Hepatocyte (in vitro differentiated cells): Measurements from ENCODE around the gene GRXCR2. TPM values are rescaled to one million over a fixed set of nuclear protein-coding genes. Genes with fewer than 3 reads are reported as not detected.
"Not testable (repeated sequence)": the region's sequence is repeated elsewhere in the genome, so short reads cannot be mapped to it uniquely, and the experiment has no call there.

Source experiments
- DNase-seq: peaks from one replicate; pipeline ENCODE4 v3.0.0-alpha.2; 2016; ENCODE audit warnings: low spot score
- H2AFZ ChIP-seq: fragments of 200-600 bp; sonication (generic); 2 replicates; pipeline ENCODE4 v1.6.0; 2016; ENCODE audit warnings: antibody characterized with exemption, mild to moderate bottlenecking
- H3K27ac ChIP-seq: fragments of 200-600 bp; sonication (generic); 2 replicates; pipeline ENCODE4 v1.5.1; 2016; ENCODE audit warnings: mild to moderate bottlenecking
- H3K27me3 ChIP-seq: fragments of 200-600 bp; sonication (generic); 2 replicates; pipeline ENCODE4 v1.6.1; 2016
- H3K36me3 ChIP-seq: fragments of 200-600 bp; sonication (generic); replicated peaks from 2 replicates; pipeline ENCODE4 v1.5.1; 2016; ENCODE audit warnings: low read depth; ENCODE audit not compliant: insufficient read depth
- H3K4me1 ChIP-seq: fragments of 200-600 bp; sonication (generic); 2 replicates; pipeline ENCODE4 v1.5.1; 2016; ENCODE audit warnings: mild to moderate bottlenecking, moderate library complexity; ENCODE audit not compliant: insufficient read depth
- H3K4me2 ChIP-seq: fragments of 200-600 bp; sonication (generic); 2 replicates; pipeline ENCODE4 v1.6.0; 2016
- H3K4me3 ChIP-seq: fragments of 200-600 bp; sonication (generic); 2 replicates; pipeline ENCODE4 v1.5.1; 2016; ENCODE audit warnings: mild to moderate bottlenecking
- H3K79me2 ChIP-seq: fragments of 200-600 bp; sonication (generic); 2 replicates; pipeline ENCODE4 v1.6.0; 2017; ENCODE audit warnings: mild to moderate bottlenecking
- H3K9me2 ChIP-seq: fragments of 200-600 bp; sonication (generic); replicated peaks from 2 replicates; pipeline ENCODE4 v1.6.0; 2017; ENCODE audit warnings: mild to moderate bottlenecking; ENCODE audit not compliant: insufficient read depth
- H3K9me3 ChIP-seq: fragments of 200-600 bp; sonication (generic); 2 replicates; pipeline ENCODE4 v1.5.1; 2016; ENCODE audit warnings: low read depth, mild to moderate bottlenecking
- H4K20me1 ChIP-seq: fragments of 200-600 bp; sonication (generic); 2 replicates; pipeline ENCODE4 v1.6.0; 2016; ENCODE audit warnings: mild to moderate bottlenecking; ENCODE audit not compliant: insufficient read depth, poor library complexity, severe bottlenecking
- CTCF ChIP-seq: fragments of 200-600 bp; sonication (generic); IDR thresholded peaks from 2 replicates; pipeline ENCODE4 v1.5.1; 2016; ENCODE audit warnings: antibody characterized with exemption, mild to moderate bottlenecking; ENCODE audit not compliant: poor library complexity
- EZH2 ChIP-seq: fragments of 200-600 bp; sonication (generic); IDR thresholded peaks from 2 replicates; pipeline ENCODE4 v1.6.1; 2016; ENCODE audit warnings: antibody characterized with exemption, mild to moderate bottlenecking, borderline replicate concordance
- EZH2phosphoT487 ChIP-seq: fragments of 200-600 bp; sonication (generic); IDR thresholded peaks from one replicate; pipeline ENCODE4 v1.6.1; 2018; ENCODE audit warnings: antibody characterized with exemption, mild to moderate bottlenecking, low read depth, moderate library complexity; ENCODE audit not compliant: unreplicated experiment, severe bottlenecking
- WGBS: methylation state at CpG from one replicate; pipeline ENCODE4 v1.1.6; 2016; ENCODE audit warnings: low lambda C conversion rate; ENCODE audit errors: missing lambda C conversion rate; 5-methylcytosine and 5-hydroxymethylcytosine counted together
- polyA plus RNA-seq: library from polyadenylated mRNA; unstranded; fragments of >200 nt; fragmentation: Nextera tagmentation; extraction: Ambion mirVana; gene quantifications from 2 replicates; pipeline ENCODE4 v1.2.1, GENCODE V29; 2016
- total RNA-seq: library from RNA; depleted of rRNA; stranded (reverse); fragments of >200 nt; gene quantifications from 2 replicates; pipeline ENCODE4 v1.2.3, GENCODE V29; 2014

GRXCR2 gene
- total and polyA plus RNA-seq, 2 experiments from 2014 or later: not detected

GRCh38 chr5:145869753-145870152 lies 3.1 kb downstream of the GRXCR2 start:
- Histone ChIP-seq H3K4me3 (no peak overlapping the region), H3K9me3 (no peaks in the 10 kb centered on the region), H3K4me1 (no peaks in the 10 kb centered on the region), H3K79me2 (no peaks in the 10 kb centered on the region), H3K27ac (no peak overlapping the region), H3K9me2 (no peaks in the 10 kb centered on the region), H2AFZ (no peak overlapping the region), H3K27me3 (no peaks in the 10 kb centered on the region), H3K36me3 (no peaks in the 10 kb centered on the region), H3K4me2 (no peak overlapping the region), H4K20me1 (no peaks in the 10 kb centered on the region)
- 64% methylated on average over 4 of the region's 4 CpGs for WGBS
- no peak for DNase-seq
- TF ChIP-seq EZH2 (no peak), EZH2phosphoT487 (no peak), CTCF (no peak)

- H3K36me3 ChIP-seq: no peaks in the 10 kb centered on the region
- H3K27me3 ChIP-seq: no peaks in the 10 kb centered on the region
- no peaks in the 10 kb centered on the region for H3K79me2 ChIP-seq
- no peaks in the 10 kb centered on the region for H3K9me2 ChIP-seq
- H3K9me3 ChIP-seq: no peaks in the 10 kb centered on the region
- TF ChIP-seq EZH2 (no peak), CTCF (no peak), EZH2phosphoT487 (no peak)
- H3K4me1 ChIP-seq: peaks cover 3% of the 10 kb centered on the region
- no peak for DNase-seq
- WGBS: 61% methylated on average over 1 of the region's 1 CpG
- H2AFZ ChIP-seq: no peak overlapping the region
- no peak overlapping the region for H3K4me2 ChIP-seq
- no peak overlapping the region for H3K4me3 ChIP-seq
- H4K20me1 ChIP-seq: no peaks in the 10 kb centered on the region
- H3K27ac ChIP-seq: no peak overlapping the region
These were observed 5.0 kb downstream of the GRXCR2 start for GRCh38 chr5:145867806-145868205.

- DNase-seq: not testable (repeated sequence)
These were observed 8.4 kb downstream of the GRXCR2 start for GRCh38 chr5:145864432-145864831.

GRCh38 chr5:145863003-145863402 lies 9.8 kb downstream of the GRXCR2 start:
- no peaks in the 10 kb centered on the region for H3K27me3 ChIP-seq
- H3K4me2 ChIP-seq: no peak overlapping the region
- 68% methylated on average over 3 of the region's 3 CpGs for WGBS
- H3K9me3 ChIP-seq: no peaks in the 10 kb centered on the region
- no peaks in the 10 kb centered on the region for H3K36me3 ChIP-seq
- H4K20me1 ChIP-seq: no peaks in the 10 kb centered on the region
- H3K4me3 ChIP-seq: no peak overlapping the region
- TF ChIP-seq EZH2phosphoT487 (no peak), CTCF (no peak)
- DNase-seq: no peak
- H3K9me2 ChIP-seq: no peaks in the 10 kb centered on the region
- H3K79me2 ChIP-seq: no peaks in the 10 kb centered on the region
- H2AFZ ChIP-seq: peak overlapping the region; percentile 16
- H3K4me1 ChIP-seq: peaks cover 10% of the 10 kb centered on the region
- no peak overlapping the region for H3K27ac ChIP-seq

More at GRCh38 chr5:145864432-145864831, 8.4 kb downstream of the GRXCR2 start:
- 91% methylated on average over 2 of the region's 2 CpGs for WGBS
- H3K36me3 ChIP-seq, H3K27ac ChIP-seq, H3K4me3 ChIP-seq, H2AFZ ChIP-seq, H3K4me2 ChIP-seq, H3K9me3 ChIP-seq, H4K20me1 ChIP-seq, H3K79me2 ChIP-seq, H3K9me2 ChIP-seq, H3K4me1 ChIP-seq, H3K27me3 ChIP-seq: not testable (repeated sequence)
